Heart left ventricle (tissue), 16 donors: Measurements from ENCODE around the gene ASB18. TPM values are rescaled to one million over a fixed set of nuclear protein-coding genes. Genes with fewer than 3 reads are reported as not detected.

ENCODE experiments used
- ATAC-seq, 4 donors: fragments of 200-7000 bp; cut with Tn5 transposase; one replicate each; pipeline ENCODE4 v1.9.1; 2020 to 2022; ENCODE audit warnings: moderate library complexity in 4 of 4, mild to moderate bottlenecking in 3 of 4, moderate number of reproducible peaks in 1 of 4
- DNase-seq, 5 donors: peaks; one replicate each; pipeline ENCODE4 v3.0.0-alpha.2; 2020
- H3K27ac ChIP-seq, 12 donors: fragments of 200-600 bp; sonication (generic) in 4 of 12; one replicate each; pipeline versions ENCODE4 v1.5.0 to v1.8.0; 2016 to 2022; ENCODE audit warnings: mild to moderate bottlenecking in 2 of 12
- H3K27me3 ChIP-seq, 9 donors: fragments of 200-600 bp; sonication (generic) in 2 of 9; one replicate each; pipeline versions ENCODE4 v1.5.1 to v1.8.0; 2016 to 2022; ENCODE audit warnings: mild to moderate bottlenecking in 3 of 9
- H3K36me3 ChIP-seq, 9 donors: fragments of 200-600 bp; sonication (generic) in 2 of 9; one replicate each; pipeline versions ENCODE4 v1.5.0 to v1.8.0; 2018 to 2022; ENCODE audit warnings: mild to moderate bottlenecking in 2 of 9
- H3K4me1 ChIP-seq, 12 donors: fragments of 200-600 bp; sonication (generic) in 4 of 12; one replicate each; pipeline versions ENCODE4 v1.5.0 to v1.8.0; 2016 to 2022; ENCODE audit warnings: mild to moderate bottlenecking in 3 of 12
- H3K4me3 ChIP-seq, 12 donors: fragments of 200-600 bp; sonication (generic) in 4 of 12; one replicate each; pipeline versions ENCODE4 v1.5.0 to v1.8.0; 2017 to 2022; ENCODE audit warnings: mild to moderate bottlenecking in 9 of 12, moderate library complexity in 4 of 12
- H3K9me3 ChIP-seq, 12 donors: fragments of 200-600 bp; sonication (generic) in 4 of 12; one replicate each; pipeline versions ENCODE4 v1.5.0 to v1.8.0; 2016 to 2022; ENCODE audit warnings: mild to moderate bottlenecking in 1 of 12
- CTCF ChIP-seq, 12 donors: fragments of 200-600 bp; sonication (generic) in 4 of 12; IDR thresholded peaks; one replicate each; pipeline versions ENCODE4 v1.5.0 to v1.8.0; 2018 to 2022; ENCODE audit warnings: antibody characterized with exemption in 12 of 12, mild to moderate bottlenecking in 5 of 12
- POLR2A ChIP-seq, 2 donors: fragments of 450-650 bp; IDR thresholded peaks; one replicate each; pipeline ENCODE4 v1.6.1; 2017; ENCODE audit warnings: antibody characterized with exemption in 2 of 2, mild to moderate bottlenecking in 2 of 2, moderate library complexity in 2 of 2
- WGBS, 4 donors: extraction: QIAGEN DNeasy Blood & Tissue Kit in 2 of 4; methylation state at CpG; one replicate each; pipeline versions ENCODE4 v1.1.5 to v1.1.7; 2013 to 2018; 5-methylcytosine and 5-hydroxymethylcytosine counted together
- intact Hi-C, 10 donors: fragments of 100-400 bp; cut with DNase I; formaldehyde crosslinking; loops; one replicate each; pipeline versions ENCODE4 v1.11.1 to v1.14.2; 2022
- polyA plus RNA-seq, 2 donors: library from polyadenylated mRNA; stranded (reverse); fragments of 200-250 nt; gene quantifications; one replicate each; pipeline ENCODE4 v1.2.3, GENCODE V29; 2013
- total RNA-seq, 9 donors: library from RNA; depleted of rRNA in 2 of 9; stranded (reverse); fragments of >200 nt in 2 of 9; fragmentation: NEBNext Ultra II Directional in 3 of 9; extraction: Animal tissue kit (Norgen Biotek cat#: 25700) in 3 of 9; gene quantifications; one replicate each; pipeline versions ENCODE4 v1.1.0 to v1.2.4, GENCODE V29; 2016 to 2023
- donor health status: ischemic (EF 13 %, LVEDD 7.1; RV severe dilation, severe dysfunction).
- donor health status: healthy with polysubstance abuse.
- donor health status: DM: no; HTN: yes; CAD: no.
- donor health status: DM: no; HTN: no; CAD: no.
- donor health status: ischemic (EF 25% LVEDD 6.9; RV normal size, moderate dysfunction).
- donor health status: ischemic (EF 25% LVEDD 5.7; RV mildly dilated, moderate dysfunction).
- donor health status: healthy.
- donor health status: DM: yes; HTN: yes; CAD: no.
- donor health status: ischemic (EF 35%, LVEDD 5.7; RV mildly dilated, moderate dysfunction).
- donor health status: nonischemic (EF 11% LVEDD 7.7; RV severe dilation, severe dysfunction).
- donor health status: DM: yes; HTN: yes; CAD: no.
- donor health status: PGD.
- donor health status: ischemic (EF 29% LVEDD 5.4; RV normal size, mild dysfunction).
- donor health status: nonischemic (EF 23%, LVEDD 6.1; RV moderate dilation, normal function).

ASB18 gene
- total and polyA plus RNA-seq, 11 donors: 4.3 to 49.8 (median 14.1) TPM

- TF ChIP-seq CTCF (IDR thresholded peaks at IDR 0.05): no peak
- TF ChIP-seq POLR2A (IDR thresholded peaks at IDR 0.05): no peak
- no peak overlapping the region for H3K4me3 ChIP-seq
- H3K27ac ChIP-seq: no peak overlapping the region
- intact Hi-C loops: no loop called here
- peaks cover 0 to 8% (median 0%) of the 10 kb centered on the region in 12 donors for H3K4me1 ChIP-seq
- no peaks in the 10 kb centered on the region for H3K36me3 ChIP-seq
- DNase-seq: no peak
- WGBS, 4 donors: 82 to 89% (median 86%) methylated on average over 6 to 7 of the region's 7 CpGs
- H3K27me3 ChIP-seq: peaks cover 12 to 51% (median 35%) of the 10 kb centered on the region in 9 donors
- ATAC-seq: no peak
- peaks cover 0 to 19% (median 6%) of the 10 kb centered on the region in 12 donors for H3K9me3 ChIP-seq
Observed at GRCh38 chr2:236156860-236157194, 107.4 kb downstream of the ASB18 start.

GRCh38 chr2:236156095-236156859, 107.9 kb downstream of the ASB18 start:
- Histone ChIP-seq H3K4me1 (peaks cover 0 to 8% (median 0%) of the 10 kb centered on the region in 12 donors), H3K9me3 (peaks cover 0 to 22% (median 8%) of the 10 kb centered on the region in 12 donors), H3K27ac (no peak overlapping the region), H3K27me3 (peaks cover 9 to 46% (median 29%) of the 10 kb centered on the region in 9 donors), H3K4me3 (no peak overlapping the region), H3K36me3 (no peaks in the 10 kb centered on the region)
- intact Hi-C loops: no loop called here
- DNase-seq (no peak), ATAC-seq (no peak)
- TF ChIP-seq CTCF (IDR thresholded peaks at IDR 0.05) (no peak), POLR2A (IDR thresholded peaks at IDR 0.05) (no peak)
- 90 to 96% (median 93%) methylated on average over 5 to 16 of the region's 16 CpGs for WGBS, 4 donors

GRCh38 chr2:236155406-236155805, 108.8 kb downstream of the ASB18 start:
- ATAC-seq (no peak), DNase-seq (no peak)
- WGBS, 4 donors: 72 to 90% (median 82%) methylated on average over 3 of the region's 3 CpGs
- TF ChIP-seq CTCF (IDR thresholded peaks at IDR 0.05) (no peak), POLR2A (IDR thresholded peaks at IDR 0.05) (no peak)
- Histone ChIP-seq H3K27me3 (peaks cover 7 to 37% (median 21%) of the 10 kb centered on the region in 9 donors), H3K9me3 (peaks cover 0 to 25% (median 9%) of the 10 kb centered on the region in 12 donors), H3K27ac (no peak overlapping the region), H3K36me3 (no peaks in the 10 kb centered on the region), H3K4me1 (peaks cover 0 to 8% (median 0%) of the 10 kb centered on the region in 12 donors), H3K4me3 (no peak overlapping the region)
- intact Hi-C loops: no loop called here

- intact Hi-C loops: no loop called here
- Histone ChIP-seq H3K27ac (no peak overlapping the region), H3K9me3 (peaks cover 0 to 13% (median 0%) of the 10 kb centered on the region in 12 donors), H3K36me3 (no peaks in the 10 kb centered on the region), H3K4me1 (peaks cover 0 to 4% (median 0%) of the 10 kb centered on the region in 12 donors), H3K4me3 (no peak overlapping the region), H3K27me3 (peaks cover 0 to 27% (median 8%) of the 10 kb centered on the region in 9 donors)
- TF ChIP-seq POLR2A (IDR thresholded peaks at IDR 0.05) (no peak), CTCF (IDR thresholded peaks at IDR 0.05) (no peak)
- ATAC-seq (no peak), DNase-seq (no peak)
- WGBS, 4 donors: 92 to 95% (median 94%) methylated on average over 7 of the region's 7 CpGs
Observed at GRCh38 chr2:236146436-236146835, 117.8 kb downstream of the ASB18 start.
